K562 (cell line): ENCODE data around the gene GDF15. TPM values are rescaled to one million over a fixed set of nuclear protein-coding genes. Genes with fewer than 3 reads are reported as not detected.

Source experiments
- ATAC-seq: fragments of 200-7000 bp; cut with Tn5 transposase; 3 replicates; pipeline ENCODE4 v1.9.1; 2020; ENCODE audit warnings: moderate library complexity
- BruUV-seq: library from RNA; stranded (reverse); fragments of 400-500 nt; replicated peaks from 2 replicates; lab custom pipeline; 2021; lab: Mats Ljungman, UMichigan
- CTCF ChIA-PET: fragments of 300-600 bp; formaldehyde crosslinking; extraction: SDS; loops from one replicate; lab custom pipeline; 2021; ENCODE audit warnings: low intra/inter-chr PET ratio; lab: Yijun Ruan, JAX
- POLR2A ChIA-PET: fragments of 300-600, 350-650 bp; sonication (Branson Sonifier 250); formaldehyde crosslinking; extraction: SDS; loops from one replicate; lab custom pipeline; 2021; ENCODE audit warnings: antibody characterized with exemption, inconsistent platforms; lab: Yijun Ruan, JAX
- DNase-seq, 4 experiments: peaks; one replicate each; pipeline versions ENCODE4 v3.0.0 to v3.0.0-alpha.2; 2011 to 2018; ENCODE audit warnings: low spot score in 3 of 4, mixed read lengths in 3 of 4; ENCODE audit errors: extremely low read depth in 1 of 4
- FAIRE-seq: peaks from 2 replicates; lab custom pipeline; 2011; peaks lifted over from hg19 to GRCh38; lab: Jason Lieb, UNC
- H2AFZ ChIP-seq: 2 replicates; pipeline ENCODE4 v1.6.0; 2011; ENCODE audit warnings: low read depth, low read length, control low read depth, inconsistent platforms
- H3K27ac ChIP-seq: fragments of 200-600 bp; 3 replicates; pipeline ENCODE4 v1.8.0; 2011; ENCODE audit warnings: low read depth, mild to moderate bottlenecking, control low read depth, inconsistent platforms, low read length, moderate library complexity, mixed read lengths; ENCODE audit errors: extremely low read depth
- H3K27me3 ChIP-seq, 2 experiments: fragments of 300-600 bp in 1 of 2; 2 replicates in 1 of 2; 3 replicates in 1 of 2; pipeline versions ENCODE4 v1.6.0 to v1.8.0; 2011; ENCODE audit warnings: inconsistent platforms in 2 of 2, low read length in 2 of 2, mild to moderate bottlenecking in 1 of 2, mixed read lengths in 1 of 2, moderate library complexity in 1 of 2; ENCODE audit not compliant: control insufficient read depth in 2 of 2, insufficient read depth in 2 of 2
- H3K36me3 ChIP-seq: fragments of 300-600 bp; 3 replicates; pipeline ENCODE4 v1.8.0; 2011; ENCODE audit warnings: mild to moderate bottlenecking, low read length, inconsistent platforms; ENCODE audit not compliant: control insufficient read depth, insufficient read depth
- H3K4me1 ChIP-seq, 2 experiments: fragments of 200-600 bp in 1 of 2; replicated peaks in 1 of 2; 2 replicates in 1 of 2; 3 replicates in 1 of 2; pipeline versions ENCODE4 v1.5.1 to v1.8.0; 2011; ENCODE audit warnings: inconsistent platforms in 2 of 2, low read length in 2 of 2, mild to moderate bottlenecking in 1 of 2, mixed read lengths in 1 of 2, moderate library complexity in 1 of 2; ENCODE audit not compliant: control insufficient read depth in 2 of 2, insufficient read depth in 2 of 2
- H3K4me2 ChIP-seq: 2 replicates; pipeline ENCODE4 v1.6.1; 2011; ENCODE audit warnings: low read length, control low read depth, inconsistent platforms, mixed read lengths; ENCODE audit not compliant: insufficient read depth
- H3K4me3 ChIP-seq: fragments of 200-600 bp; sonication (generic), shearing (Covaris generic); 2 replicates; pipeline ENCODE4 v1.5.1; 2016; ENCODE audit warnings: control low read depth, inconsistent platforms
- H3K79me2 ChIP-seq: fragments of 200-600 bp; 3 replicates; pipeline ENCODE4 v1.8.0; 2011; ENCODE audit warnings: low read length, inconsistent platforms; ENCODE audit not compliant: control insufficient read depth, insufficient read depth
- H3K9ac ChIP-seq, 2 experiments: 2 replicates each; pipeline versions ENCODE4 v1.6.0 to v1.6.1; 2011; ENCODE audit warnings: low read depth in 2 of 2, low read length in 2 of 2, control low read depth in 1 of 2, inconsistent platforms in 1 of 2, mild to moderate bottlenecking in 1 of 2, mixed read lengths in 1 of 2; ENCODE audit not compliant: insufficient read depth in 1 of 2
- H3K9me1 ChIP-seq: one replicate; pipeline ENCODE4 v1.6.0; 2011; ENCODE audit warnings: inconsistent platforms, mild to moderate bottlenecking, low read length, moderate library complexity; ENCODE audit not compliant: control insufficient read depth, insufficient read depth
- H3K9me3 ChIP-seq: replicated peaks from 2 replicates; pipeline ENCODE4 v1.5.1; 2011; ENCODE audit warnings: low read depth, low read length, inconsistent platforms; ENCODE audit not compliant: control insufficient read depth, insufficient read depth
- H4K20me1 ChIP-seq: replicated peaks from 2 replicates; pipeline ENCODE4 v1.6.1; 2011; ENCODE audit warnings: low read length, inconsistent platforms, mixed read lengths; ENCODE audit not compliant: control insufficient read depth, insufficient read depth
- CBX3 ChIP-seq, 2 experiments: IDR thresholded peaks; 1 replicate in 1 of 2; 2 replicates in 1 of 2; pipeline ENCODE4 v1.6.1; 2012; ENCODE audit warnings: inconsistent platforms in 2 of 2, low read length in 2 of 2, borderline replicate concordance in 1 of 2, control low read depth in 1 of 2
- HMGN3 ChIP-seq: IDR thresholded peaks from 2 replicates; pipeline ENCODE4 v1.6.1; 2011; ENCODE audit warnings: borderline replicate concordance, low read depth, mild to moderate bottlenecking, mixed read lengths, low read length; ENCODE audit not compliant: insufficient read length; ENCODE audit errors: extremely low read depth
- ILK ChIP-seq: fragments of 450-650 bp; IDR thresholded peaks from 2 replicates; pipeline ENCODE4 v1.6.1; 2016; ENCODE audit warnings: missing genetic modification characterization, low read depth, mild to moderate bottlenecking, missing compliant biosample characterization, moderate library complexity, borderline replicate concordance
- JUND ChIP-seq, 2 experiments: IDR thresholded peaks; 2 replicates in 1 of 2; 3 replicates in 1 of 2; pipeline ENCODE4 v1.6.1; 2011; ENCODE audit warnings: borderline replicate concordance in 2 of 2, low read depth in 2 of 2, low read length in 2 of 2, improper control_type of control experiment in 1 of 2, missing biosample characterization in 1 of 2, missing genetic modification characterization in 1 of 2, missing genetic modification reagents in 1 of 2
- MBD1 ChIP-seq: fragments of 250-450 bp; sonication (Bioruptor Pico); IDR thresholded peaks from 2 replicates; pipeline ENCODE4 v1.8.0; 2022; ENCODE audit warnings: inconsistent platforms
- POLR2AphosphoS5 ChIP-seq: IDR thresholded peaks from 2 replicates; pipeline ENCODE4 v1.6.1; 2011; ENCODE audit warnings: mild to moderate bottlenecking, low read depth, low read length, moderate library complexity; ENCODE audit not compliant: control insufficient read depth, insufficient read depth
- POLR2H ChIP-seq: IDR thresholded peaks from 2 replicates; pipeline ENCODE4 v1.6.1; 2016; ENCODE audit warnings: missing genetic modification characterization, low read depth, mild to moderate bottlenecking, control low read depth, missing compliant biosample characterization, moderate library complexity
- SAFB2 ChIP-seq: fragments of 200-400 bp; formaldehyde crosslinking; IDR thresholded peaks from 2 replicates; pipeline ENCODE4 v1.6.1; 2018; ENCODE audit warnings: borderline replicate concordance, low read length, low read depth, moderate library complexity; ENCODE audit not compliant: severe bottlenecking
- SMAD1 ChIP-seq: fragments of 150-350 bp; IDR thresholded peaks from 2 replicates; pipeline ENCODE4 v1.6.1; 2014; ENCODE audit warnings: low read length, low read depth; ENCODE audit not compliant: partially characterized antibody
- SP1 ChIP-seq: sonication (generic); formaldehyde crosslinking; IDR thresholded peaks from 2 replicates; pipeline ENCODE4 v1.8.1; 2022; ENCODE audit warnings: mild to moderate bottlenecking, missing genetic modification reagents
- ZBED1 ChIP-seq: IDR thresholded peaks from 2 replicates; pipeline ENCODE4 v1.6.1; 2014
- in situ Hi-C: fragments of 300-500 bp; cut with MboI; formaldehyde crosslinking; loops from 4 replicates; pipeline ENCODE4 v1.15.0; 2018; ENCODE audit warnings: inconsistent platforms, mixed read lengths
- intact Hi-C: fragments of 100-400 bp; cut with micrococcal nuclease; formaldehyde crosslinking; loops from 2 replicates; pipeline ENCODE4 v1.14.2; 2022
- polyA plus RNA-seq, 8 experiments: library from polyadenylated mRNA; depleted of rRNA in 4 of 8; stranded (reverse) in 5 of 8; unstranded in 3 of 8; fragments of >200 nt; fragmentation: Nextera tagmentation in 2 of 8; fragmentation: Illumina TruSeq in 1 of 8; extraction: Ambion mirVana in 2 of 8; extraction: Trizol in 1 of 8; gene quantifications; 2 replicates each; pipeline versions ENCODE4 v1.2.1 to v1.2.3, GENCODE V29; 2011 to 2014; ENCODE audit warnings: inconsistent platforms in 1 of 8, missing spikeins in 1 of 8
- total RNA-seq, 7 experiments: library from RNA; depleted of rRNA in 6 of 7; stranded (reverse); fragments of >200 nt in 6 of 7; fragmentation: Illumina TruSeq in 2 of 7; extraction: Trizol in 2 of 7; gene quantifications; 2 replicates each; pipeline versions ENCODE4 v1.2.1 to v1.2.3, GENCODE V29; 2011 to 2021; ENCODE audit warnings: low replicate concordance in 1 of 7
- TF ChIP-seq, protein P1 (sequence below): fragments of 450-650 bp; IDR thresholded peaks from 2 replicates; pipeline ENCODE4 v1.7.1; 2018; ENCODE audit warnings: mild to moderate bottlenecking, low read depth; ENCODE audit not compliant: partially characterized antibody
- TF ChIP-seq, protein P2 (sequence below), 2 experiments: IDR thresholded peaks; 2 replicates each; pipeline ENCODE4 v1.6.1; 2012; ENCODE audit warnings: improper control_type of control experiment in 2 of 2, low read depth in 2 of 2, low read length in 2 of 2, borderline replicate concordance in 1 of 2

The GDF15 gene
- total and polyA plus RNA-seq, 9 of the 15 experiments (the other 6 are each of a cell fraction or from before 2014, with no cell fraction given) = 2.3 to 82.4 (median 12.5) TPM

GRCh38 chr19:18389726-18390064 is 3.7 kb downstream of the GDF15 start:
- no peak for DNase-seq
- H3K9me3 ChIP-seq = no peaks in the 10 kb centered on the region
- H3K4me2 ChIP-seq = no peak overlapping the region
- peaks cover 32% of the 10 kb centered on the region; the same call in 2 of the 3 replicates for H3K36me3 ChIP-seq
- ChIA-PET CTCF (no interaction called here), POLR2A (interaction anchor here (0.6 to 8.1 kb wide), 24 partner anchors 8 to 959 kb away, joined by 3 to 244 read pairs (median 4); partner anchors contain the start of genes JUND, LRRC25, LSM4 and MPV17L2)
- H2AFZ ChIP-seq = no peak overlapping the region
- no peaks in the 10 kb centered on the region for H3K9me1 ChIP-seq
- no peak overlapping the region for H3K9ac ChIP-seq
- no peak for FAIRE-seq
- H3K4me1 ChIP-seq = peaks cover 14 to 46% of the 10 kb centered on the region in 2 experiments
- H3K27ac ChIP-seq = no peak overlapping the region
- BruUV-seq = no TSS peak
- no peak overlapping the region for H3K4me3 ChIP-seq
- intact Hi-C loops = loop anchor here (5.0 kb wide), 1 partner anchor 42 kb away; no protein-coding TSS in a partner anchor
- in situ Hi-C loops = no loop called here
- H3K79me2 ChIP-seq = peaks cover 32% of the 10 kb centered on the region
- peaks cover 19% of the 10 kb centered on the region for H4K20me1 ChIP-seq
- no peaks in the 10 kb centered on the region for H3K27me3 ChIP-seq
- no peak for ATAC-seq
- TF ChIP-seq, protein P1, sequence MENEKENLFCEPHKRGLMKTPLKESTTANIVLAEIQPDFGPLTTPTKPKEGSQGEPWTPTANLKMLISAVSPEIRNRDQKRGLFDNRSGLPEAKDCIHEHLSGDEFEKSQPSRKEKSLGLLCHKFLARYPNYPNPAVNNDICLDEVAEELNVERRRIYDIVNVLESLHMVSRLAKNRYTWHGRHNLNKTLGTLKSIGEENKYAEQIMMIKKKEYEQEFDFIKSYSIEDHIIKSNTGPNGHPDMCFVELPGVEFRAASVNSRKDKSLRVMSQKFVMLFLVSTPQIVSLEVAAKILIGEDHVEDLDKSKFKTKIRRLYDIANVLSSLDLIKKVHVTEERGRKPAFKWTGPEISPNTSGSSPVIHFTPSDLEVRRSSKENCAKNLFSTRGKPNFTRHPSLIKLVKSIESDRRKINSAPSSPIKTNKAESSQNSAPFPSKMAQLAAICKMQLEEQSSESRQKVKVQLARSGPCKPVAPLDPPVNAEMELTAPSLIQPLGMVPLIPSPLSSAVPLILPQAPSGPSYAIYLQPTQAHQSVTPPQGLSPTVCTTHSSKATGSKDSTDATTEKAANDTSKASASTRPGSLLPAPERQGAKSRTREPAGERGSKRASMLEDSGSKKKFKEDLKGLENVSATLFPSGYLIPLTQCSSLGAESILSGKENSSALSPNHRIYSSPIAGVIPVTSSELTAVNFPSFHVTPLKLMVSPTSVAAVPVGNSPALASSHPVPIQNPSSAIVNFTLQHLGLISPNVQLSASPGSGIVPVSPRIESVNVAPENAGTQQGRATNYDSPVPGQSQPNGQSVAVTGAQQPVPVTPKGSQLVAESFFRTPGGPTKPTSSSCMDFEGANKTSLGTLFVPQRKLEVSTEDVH = peak; percentile 14
- TF ChIP-seq POLR2H (tag) (peak; percentile 81; the same call in 1 of the 2 replicates), HMGN3 (no peak), POLR2AphosphoS5 (0 out of 2 replicates have a peak, but pooled peaks have one; percentile 17), ZBED1 (peak; percentile 35; the same call in 1 of the 2 replicates), SAFB2 (no peak), JUND (IDR thresholded peaks at IDR 0.05; ENCODE audit: borderline replicate concordance, low read depth, low read length) (no peak; the same call in 1 of the 2 replicates), JUND (tag; IDR thresholded peaks at IDR 0.05; ENCODE audit: borderline replicate concordance, low read depth, low read length) (no peak), SMAD1 (peak; percentile 2), SP1 (peak; percentile 64), ILK (tag) (no peak), MBD1 (CRISPR knock-in tag) (no peak), CBX3 (IDR thresholded peaks at IDR 0.05; ENCODE audit: borderline replicate concordance in 1 of 2, low read length in 2 of 2) (peak in 1 of 2 experiments; percentile 15; a peak in 1 of 3 replicates)
- TF ChIP-seq, protein P2, sequence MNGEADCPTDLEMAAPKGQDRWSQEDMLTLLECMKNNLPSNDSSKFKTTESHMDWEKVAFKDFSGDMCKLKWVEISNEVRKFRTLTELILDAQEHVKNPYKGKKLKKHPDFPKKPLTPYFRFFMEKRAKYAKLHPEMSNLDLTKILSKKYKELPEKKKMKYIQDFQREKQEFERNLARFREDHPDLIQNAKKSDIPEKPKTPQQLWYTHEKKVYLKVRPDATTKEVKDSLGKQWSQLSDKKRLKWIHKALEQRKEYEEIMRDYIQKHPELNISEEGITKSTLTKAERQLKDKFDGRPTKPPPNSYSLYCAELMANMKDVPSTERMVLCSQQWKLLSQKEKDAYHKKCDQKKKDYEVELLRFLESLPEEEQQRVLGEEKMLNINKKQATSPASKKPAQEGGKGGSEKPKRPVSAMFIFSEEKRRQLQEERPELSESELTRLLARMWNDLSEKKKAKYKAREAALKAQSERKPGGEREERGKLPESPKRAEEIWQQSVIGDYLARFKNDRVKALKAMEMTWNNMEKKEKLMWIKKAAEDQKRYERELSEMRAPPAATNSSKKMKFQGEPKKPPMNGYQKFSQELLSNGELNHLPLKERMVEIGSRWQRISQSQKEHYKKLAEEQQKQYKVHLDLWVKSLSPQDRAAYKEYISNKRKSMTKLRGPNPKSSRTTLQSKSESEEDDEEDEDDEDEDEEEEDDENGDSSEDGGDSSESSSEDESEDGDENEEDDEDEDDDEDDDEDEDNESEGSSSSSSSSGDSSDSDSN (IDR thresholded peaks at IDR 0.05; ENCODE audit: borderline replicate concordance in 1 of 2, low read depth in 2 of 2, low read length in 2 of 2) = peak in 1 of 2 experiments; percentile 68; a peak in 1 of 4 replicates
